SK-N-SH (cell line): ENCODE data around the gene SUPT4H1. TPM values are rescaled to one million over a fixed set of nuclear protein-coding genes. Genes with fewer than 3 reads are reported as not detected.
"Not testable (repeated sequence)": the region's sequence is repeated elsewhere in the genome, so short reads cannot be mapped to it uniquely, and the experiment has no call there.

Experiments used
- CTCF ChIA-PET: fragments of 300-600, 350-600 bp; formaldehyde crosslinking; extraction: SDS; loops from one replicate; lab custom pipeline; 2021; lab: Yijun Ruan, JAX
- POLR2A ChIA-PET: fragments of 350-600 bp; sonication (Branson Sonifier 250); formaldehyde crosslinking; extraction: SDS; loops from one replicate; lab custom pipeline; 2020; ENCODE audit warnings: antibody characterized with exemption, inconsistent platforms; lab: Yijun Ruan, JAX
- DNase-seq: peaks from one replicate; pipeline ENCODE4 v3.0.0; 2012
- H2AFZ ChIP-seq: fragments of 200-600 bp; sonication (generic); 2 replicates; pipeline ENCODE4 v1.8.1; 2016; ENCODE audit warnings: antibody characterized with exemption, mild to moderate bottlenecking, low read depth
- H3F3A ChIP-seq: fragments of 200-600 bp; sonication (generic); replicated peaks from 2 replicates; pipeline ENCODE3; 2016; ENCODE audit warnings: antibody characterized with exemption, mild to moderate bottlenecking; ENCODE audit not compliant: insufficient read depth
- H3K27ac ChIP-seq, 2 experiments: fragments of 200-500 bp in 1 of 2; fragments of 200-600 bp in 1 of 2; sonication (Bioruptor generic) in 1 of 2; sonication (generic), shearing (Covaris generic) in 1 of 2; 2 replicates each; pipeline versions ENCODE4 v1.5.1 to v1.6.1; 2014 to 2016; ENCODE audit warnings: low read depth in 2 of 2, inconsistent platforms in 1 of 2, low read length in 1 of 2, mild to moderate bottlenecking in 1 of 2, mixed read lengths in 1 of 2
- H3K27me3 ChIP-seq: fragments of 200-600 bp; sonication (generic), shearing (Covaris generic); 2 replicates; pipeline ENCODE4 v1.6.1; 2016; ENCODE audit warnings: mixed run types; ENCODE audit not compliant: insufficient read depth
- H3K36me3 ChIP-seq, 2 experiments: fragments of 200-500 bp in 1 of 2; fragments of 200-600 bp in 1 of 2; sonication (Bioruptor generic) in 1 of 2; sonication (generic) in 1 of 2; replicated peaks in 1 of 2; 2 replicates each; pipeline versions ENCODE3 to v1.5.1; 2014 to 2016; ENCODE audit warnings: low read length in 1 of 2, mild to moderate bottlenecking in 1 of 2; ENCODE audit not compliant: insufficient read depth in 2 of 2, control insufficient read depth in 1 of 2
- H3K4me1 ChIP-seq, 2 experiments: fragments of 200-500 bp in 1 of 2; fragments of 200-600 bp in 1 of 2; sonication (Bioruptor generic) in 1 of 2; sonication (generic), shearing (Covaris generic) in 1 of 2; 2 replicates each; pipeline versions ENCODE4 v1.5.1 to v1.6.1; 2014 to 2016; ENCODE audit warnings: low read depth in 1 of 2, low read length in 1 of 2, mixed run types in 1 of 2; ENCODE audit not compliant: insufficient read depth in 2 of 2, control insufficient read depth in 1 of 2
- H3K4me2 ChIP-seq: fragments of 200-600 bp; sonication (generic), shearing (Covaris generic); 2 replicates; pipeline ENCODE4 v1.6.1; 2017; ENCODE audit warnings: mixed run types
- H3K4me3 ChIP-seq, 2 experiments: fragments of 200-500 bp in 1 of 2; fragments of 200-600 bp in 1 of 2; sonication (Bioruptor generic) in 1 of 2; sonication (generic), shearing (Covaris generic) in 1 of 2; 2 replicates each; pipeline versions ENCODE4 v1.5.1 to v1.8.1; 2014 to 2016; ENCODE audit warnings: low read depth in 2 of 2, inconsistent platforms in 1 of 2, low read length in 1 of 2, mild to moderate bottlenecking in 1 of 2, mixed read lengths in 1 of 2, moderate library complexity in 1 of 2
- H3K79me2 ChIP-seq: fragments of 200-600 bp; sonication (generic); 2 replicates; pipeline ENCODE4 v1.8.1; 2017; ENCODE audit warnings: mild to moderate bottlenecking; ENCODE audit not compliant: insufficient read depth
- H3K9ac ChIP-seq: fragments of 200-600 bp; sonication (generic); 2 replicates; pipeline ENCODE4 v1.6.1; 2017; ENCODE audit warnings: mixed run types
- H3K9me2 ChIP-seq: fragments of 200-600 bp; sonication (generic); 2 replicates; pipeline ENCODE4 v1.6.1; 2017; ENCODE audit warnings: mixed run types
- H3K9me3 ChIP-seq: fragments of 200-600 bp; sonication (generic); 2 replicates; pipeline ENCODE4 v1.6.1; 2017; ENCODE audit warnings: mixed run types, mild to moderate bottlenecking, moderate library complexity
- H4K20me1 ChIP-seq: fragments of 200-600 bp; sonication (generic); 2 replicates; pipeline ENCODE4 v1.6.1; 2017; ENCODE audit warnings: mild to moderate bottlenecking, mixed run types; ENCODE audit not compliant: insufficient read depth
- CHD2 ChIP-seq: fragments of 150-350 bp; IDR thresholded peaks from 2 replicates; pipeline ENCODE4 v1.6.1; 2018; ENCODE audit warnings: low read length; ENCODE audit not compliant: partially characterized antibody
- EP300 ChIP-seq, 2 experiments: IDR thresholded peaks; 2 replicates each; pipeline versions ENCODE4 v1.4.0 to v1.6.1; 2012; ENCODE audit warnings: borderline replicate concordance in 1 of 2, low read depth in 1 of 2, low read length in 1 of 2
- FOSL2 ChIP-seq: IDR thresholded peaks from 2 replicates; pipeline ENCODE4 v1.4.0; 2012; ENCODE audit warnings: low read depth, mild to moderate bottlenecking, moderate library complexity, borderline replicate concordance
- FOXJ3 ChIP-seq: sonication (generic); formaldehyde crosslinking; IDR thresholded peaks from 2 replicates; pipeline ENCODE4 v1.5.1; 2020; ENCODE audit warnings: mild to moderate bottlenecking, missing genetic modification reagents
- FOXM1 ChIP-seq: IDR thresholded peaks from 2 replicates; pipeline ENCODE4 v1.4.0; 2012; ENCODE audit warnings: low read depth, mild to moderate bottlenecking
- GATA2 ChIP-seq: sonication (generic); formaldehyde crosslinking; IDR thresholded peaks from 2 replicates; pipeline ENCODE4 v1.5.0; 2020; ENCODE audit warnings: mild to moderate bottlenecking, missing genetic modification reagents
- JUND ChIP-seq: IDR thresholded peaks from 2 replicates; pipeline ENCODE4 v1.4.0; 2012
- RAD21 ChIP-seq: IDR thresholded peaks from 2 replicates; pipeline ENCODE4 v1.6.1; 2012; ENCODE audit warnings: mild to moderate bottlenecking, low read length
- RXRA ChIP-seq: IDR thresholded peaks from 2 replicates; pipeline ENCODE4 v1.4.0; 2012; ENCODE audit warnings: low read depth, mild to moderate bottlenecking, borderline replicate concordance
- TCF12 ChIP-seq: IDR thresholded peaks from 2 replicates; pipeline ENCODE4 v1.4.0; 2012
- TEAD4 ChIP-seq: IDR thresholded peaks from 2 replicates; pipeline ENCODE4 v1.4.0; 2012; ENCODE audit warnings: mild to moderate bottlenecking, borderline replicate concordance; ENCODE audit not compliant: insufficient read depth
- WGBS: methylation state at CpG from one replicate; pipeline ENCODE4 v1.1.6; 2017; ENCODE audit warnings: low lambda C conversion rate; 5-methylcytosine and 5-hydroxymethylcytosine counted together
- polyA plus RNA-seq, 3 experiments: library from polyadenylated mRNA; depleted of rRNA; stranded (reverse); fragments of >200 nt; gene quantifications; 2 replicates each; pipeline ENCODE4 v1.2.3, GENCODE V29; 2012
- TF ChIP-seq, protein P1 (sequence below): IDR thresholded peaks from 2 replicates; pipeline ENCODE4 v1.6.1; 2012; ENCODE audit warnings: mild to moderate bottlenecking, low read depth, low read length, moderate library complexity
- TF ChIP-seq, protein P2 (sequence below): IDR thresholded peaks from 2 replicates; pipeline ENCODE4; 2012

The SUPT4H1 gene
- polyA plus RNA-seq, 1 of the 3 experiments (the other 2 are of a cell fraction) = 165 TPM

DNA sequence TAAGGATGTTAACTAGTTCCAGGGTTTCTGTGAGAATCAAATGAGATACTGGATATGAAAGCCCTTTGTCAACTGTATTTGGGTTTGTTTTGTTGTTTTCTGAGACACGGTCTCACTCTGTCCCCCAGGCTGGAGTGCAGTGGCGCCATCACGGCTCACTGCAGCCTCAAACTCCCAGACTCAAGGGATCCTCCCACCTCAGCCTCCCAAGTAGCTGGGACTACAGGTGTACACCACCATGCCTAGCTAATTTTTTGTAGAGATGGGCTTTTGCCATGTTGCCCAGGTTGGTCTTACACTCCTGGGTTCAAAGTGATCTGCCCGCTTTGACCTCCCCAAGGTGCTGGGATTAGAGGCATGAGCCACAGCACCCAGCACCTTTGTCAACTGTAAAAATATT, 8.9 kb downstream of the SUPT4H1 start:
- Histone ChIP-seq H3K9ac (no peak overlapping the region), H3F3A (peaks cover 6% of the 10 kb centered on the region), H4K20me1 (no peaks in the 10 kb centered on the region), H3K9me2 (no peaks in the 10 kb centered on the region), H3K36me3 (peaks cover 30 to 45% of the 10 kb centered on the region in 2 experiments), H2AFZ (no peak overlapping the region)
- DNase-seq = no peak
- 90% methylated on average over 4 of the region's 4 CpGs for WGBS
- ChIA-PET POLR2A (interaction anchor here (1.0 to 2.7 kb wide), 3 partner anchors 9 to 26 kb away, joined by 3 to 18 read pairs (median 5); partner anchors contain the start of gene SUPT4H1), CTCF (interaction anchor here (1.0 to 1.9 kb wide), 3 partner anchors 10 to 75 kb away, joined by 3 to 5 read pairs (median 4); partner anchors contain the start of gene RNF43)
- TF ChIP-seq FOXJ3 (CRISPR knock-in tag) (no peak), EP300 (IDR thresholded peaks at IDR 0.05; ENCODE audit: borderline replicate concordance in 1 of 2, low read depth in 1 of 2, low read length in 1 of 2) (no peak), FOSL2 (no peak), RXRA (no peak)
- TF ChIP-seq, all 33 proteins: peak for 0
- H3K27ac ChIP-seq = no peak overlapping the region
- no peak overlapping the region for H3K4me2 ChIP-seq
- no peaks in the 10 kb centered on the region for H3K9me3 ChIP-seq
- H3K4me3 ChIP-seq = no peak overlapping the region
- no peaks in the 10 kb centered on the region for H3K79me2 ChIP-seq
- no peaks in the 10 kb centered on the region for H3K27me3 ChIP-seq
- peaks cover 0 to 12% of the 10 kb centered on the region in 2 experiments; a peak in 1 of 4 replicates for H3K4me1 ChIP-seq

DNA sequence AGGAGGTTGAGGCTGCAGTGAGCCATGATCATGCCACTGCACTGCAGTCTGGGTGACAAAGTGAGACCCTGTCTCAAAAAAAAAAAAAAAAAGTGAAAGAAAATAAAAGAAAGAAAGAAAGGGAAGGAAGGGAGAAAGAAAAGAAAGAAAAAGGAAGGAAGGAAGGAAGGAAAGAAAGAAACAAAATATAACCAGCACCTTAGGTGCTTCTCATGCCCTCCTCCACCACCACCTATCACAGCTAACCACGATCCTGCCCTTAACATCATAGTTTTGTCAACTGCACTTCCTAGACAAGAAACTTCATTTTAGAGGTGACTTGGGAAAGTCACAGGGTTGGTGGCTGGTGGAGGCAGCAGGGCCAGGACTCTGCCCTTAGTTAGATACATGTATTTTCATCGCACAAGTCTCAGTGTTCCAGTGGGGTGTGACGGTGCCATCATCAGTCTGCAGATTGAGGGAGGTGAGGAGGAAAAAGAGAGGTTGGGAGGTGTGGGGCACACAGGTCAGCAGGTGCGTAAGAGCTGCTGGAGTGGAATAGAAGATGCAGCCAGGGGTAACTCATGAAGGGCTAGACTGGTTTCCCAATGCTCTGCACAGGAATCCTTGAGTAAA, 10.0 kb downstream of the SUPT4H1 start:
- Histone ChIP-seq H3K27me3 (no peaks in the 10 kb centered on the region), H3K27ac (no peak overlapping the region), H2AFZ (no peak overlapping the region), H3F3A (peaks cover 6% of the 10 kb centered on the region), H4K20me1 (no peaks in the 10 kb centered on the region), H3K4me1 (peaks cover 0 to 12% of the 10 kb centered on the region in 2 experiments; a peak in 1 of 4 replicates), H3K9me2 (no peaks in the 10 kb centered on the region), H3K36me3 (peaks cover 18 to 33% of the 10 kb centered on the region in 2 experiments), H3K4me2 (no peak overlapping the region), H3K79me2 (no peaks in the 10 kb centered on the region), H3K9ac (no peak overlapping the region), H3K4me3 (no peak overlapping the region), H3K9me3 (no peaks in the 10 kb centered on the region)
- TF ChIP-seq, protein P1, sequence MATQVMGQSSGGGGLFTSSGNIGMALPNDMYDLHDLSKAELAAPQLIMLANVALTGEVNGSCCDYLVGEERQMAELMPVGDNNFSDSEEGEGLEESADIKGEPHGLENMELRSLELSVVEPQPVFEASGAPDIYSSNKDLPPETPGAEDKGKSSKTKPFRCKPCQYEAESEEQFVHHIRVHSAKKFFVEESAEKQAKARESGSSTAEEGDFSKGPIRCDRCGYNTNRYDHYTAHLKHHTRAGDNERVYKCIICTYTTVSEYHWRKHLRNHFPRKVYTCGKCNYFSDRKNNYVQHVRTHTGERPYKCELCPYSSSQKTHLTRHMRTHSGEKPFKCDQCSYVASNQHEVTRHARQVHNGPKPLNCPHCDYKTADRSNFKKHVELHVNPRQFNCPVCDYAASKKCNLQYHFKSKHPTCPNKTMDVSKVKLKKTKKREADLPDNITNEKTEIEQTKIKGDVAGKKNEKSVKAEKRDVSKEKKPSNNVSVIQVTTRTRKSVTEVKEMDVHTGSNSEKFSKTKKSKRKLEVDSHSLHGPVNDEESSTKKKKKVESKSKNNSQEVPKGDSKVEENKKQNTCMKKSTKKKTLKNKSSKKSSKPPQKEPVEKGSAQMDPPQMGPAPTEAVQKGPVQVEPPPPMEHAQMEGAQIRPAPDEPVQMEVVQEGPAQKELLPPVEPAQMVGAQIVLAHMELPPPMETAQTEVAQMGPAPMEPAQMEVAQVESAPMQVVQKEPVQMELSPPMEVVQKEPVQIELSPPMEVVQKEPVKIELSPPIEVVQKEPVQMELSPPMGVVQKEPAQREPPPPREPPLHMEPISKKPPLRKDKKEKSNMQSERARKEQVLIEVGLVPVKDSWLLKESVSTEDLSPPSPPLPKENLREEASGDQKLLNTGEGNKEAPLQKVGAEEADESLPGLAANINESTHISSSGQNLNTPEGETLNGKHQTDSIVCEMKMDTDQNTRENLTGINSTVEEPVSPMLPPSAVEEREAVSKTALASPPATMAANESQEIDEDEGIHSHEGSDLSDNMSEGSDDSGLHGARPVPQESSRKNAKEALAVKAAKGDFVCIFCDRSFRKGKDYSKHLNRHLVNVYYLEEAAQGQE = no peak
- no peak for TF ChIP-seq TEAD4
- TF ChIP-seq GATA2 (CRISPR knock-in tag) = no peak
- no peak for TF ChIP-seq TCF12
- no peak for TF ChIP-seq RXRA
- no peak for TF ChIP-seq CHD2
- TF ChIP-seq, protein P2, sequence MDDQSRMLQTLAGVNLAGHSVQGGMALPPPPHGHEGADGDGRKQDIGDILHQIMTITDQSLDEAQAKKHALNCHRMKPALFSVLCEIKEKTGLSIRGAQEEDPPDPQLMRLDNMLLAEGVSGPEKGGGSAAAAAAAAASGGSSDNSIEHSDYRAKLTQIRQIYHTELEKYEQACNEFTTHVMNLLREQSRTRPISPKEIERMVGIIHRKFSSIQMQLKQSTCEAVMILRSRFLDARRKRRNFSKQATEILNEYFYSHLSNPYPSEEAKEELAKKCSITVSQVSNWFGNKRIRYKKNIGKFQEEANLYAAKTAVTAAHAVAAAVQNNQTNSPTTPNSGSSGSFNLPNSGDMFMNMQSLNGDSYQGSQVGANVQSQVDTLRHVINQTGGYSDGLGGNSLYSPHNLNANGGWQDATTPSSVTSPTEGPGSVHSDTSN = no peak
- TF ChIP-seq FOXM1 = no peak
- TF ChIP-seq RAD21 = no peak
- TF ChIP-seq JUND = no peak
- no peak for DNase-seq
- ChIA-PET CTCF (interaction anchor here (1.0 to 2.7 kb wide), 3 partner anchors 25 to 37 kb away, joined by 3 to 10 read pairs (median 4); no protein-coding TSS in a partner anchor), POLR2A (interaction anchor here (2.7 to 3.9 kb wide), 2 partner anchors 10 kb away, joined by 18 to 23 read pairs; partner anchors contain the start of gene SUPT4H1)
- 76% methylated on average over 4 of the region's 4 CpGs for WGBS

DNA sequence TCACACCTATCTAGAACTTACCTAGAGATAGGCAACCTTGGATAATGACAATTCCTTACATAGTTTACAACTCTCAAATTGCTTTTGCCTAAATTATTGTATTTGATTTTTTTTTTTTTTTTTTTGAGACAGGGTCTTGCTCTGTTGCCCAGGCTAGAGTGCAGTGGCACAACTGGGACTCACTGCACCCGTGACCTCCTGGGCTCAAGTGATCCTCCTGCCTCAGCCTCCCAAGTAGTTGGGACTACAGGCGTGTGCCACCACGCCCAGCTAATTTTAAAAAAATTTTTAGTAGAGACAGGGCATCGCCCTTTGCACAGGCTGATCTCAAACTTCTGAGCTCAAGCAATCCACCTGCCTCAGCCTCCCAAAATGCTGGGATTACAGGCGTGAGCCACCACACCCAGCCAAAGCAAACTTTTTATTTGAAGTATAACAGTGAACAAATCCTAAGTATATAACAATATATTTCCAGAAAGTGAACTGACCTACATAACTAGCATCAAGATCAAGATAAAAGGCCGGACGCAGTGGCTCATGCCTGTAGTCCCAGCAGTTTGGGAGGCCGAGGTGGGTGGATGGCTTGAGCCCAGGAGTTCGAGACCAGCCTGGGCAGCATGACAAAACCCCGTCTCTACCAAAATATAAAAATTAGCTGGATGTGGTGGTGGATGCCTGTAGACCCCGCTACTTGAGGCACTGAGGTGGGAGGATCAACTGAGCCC, 10.7 kb downstream of the SUPT4H1 start:
- not testable (repeated sequence) for DNase-seq, H3K27me3 ChIP-seq, H3K27ac ChIP-seq, H4K20me1 ChIP-seq, H3K79me2 ChIP-seq, H2AFZ ChIP-seq, H3K4me2 ChIP-seq, H3K9me2 ChIP-seq, H3K4me3 ChIP-seq, H3F3A ChIP-seq, H3K9ac ChIP-seq, H3K9me3 ChIP-seq
- CTCF ChIA-PET = interaction anchor here (1.1 to 2.7 kb wide), 3 partner anchors 24 to 37 kb away, joined by 3 to 10 read pairs (median 4); no protein-coding TSS in a partner anchor
- 86% methylated on average over 11 of the region's 11 CpGs for WGBS
- H3K4me1 ChIP-seq = peaks cover 0 to 16% of the 10 kb centered on the region in 2 experiments; a peak in 1 of 4 replicates
- POLR2A ChIA-PET = interaction anchor here (3.9 kb wide), 1 partner anchor 10 kb away, joined by 23 read pairs; the partner anchor contains the start of gene SUPT4H1
- H3K36me3 ChIP-seq = peaks cover 12 to 26% of the 10 kb centered on the region in 2 experiments
